Subcutaneous abdominal adipose tissue (tissue), 5 donors: ENCODE data around the gene RAB23.

Experiments used
- H3K27ac ChIP-seq: one replicate; pipeline ENCODE4 v1.7.0; 2013; ENCODE audit warnings: low read depth, mild to moderate bottlenecking, inconsistent platforms, low read length, moderate library complexity
- H3K27me3 ChIP-seq, 5 donors: one replicate each; pipeline ENCODE4 v1.7.0; 2013; ENCODE audit warnings: low read length in 5 of 5, inconsistent platforms in 1 of 5; ENCODE audit not compliant: control insufficient read depth in 5 of 5, insufficient read depth in 4 of 5
- H3K36me3 ChIP-seq, 5 donors: one replicate each; pipeline ENCODE4 v1.7.0; 2013; ENCODE audit warnings: low read length in 5 of 5; ENCODE audit not compliant: control insufficient read depth in 5 of 5, insufficient read depth in 5 of 5
- H3K4me1 ChIP-seq, 5 donors: one replicate each; pipeline ENCODE4 v1.7.0; 2013; ENCODE audit warnings: low read length in 5 of 5, mild to moderate bottlenecking in 3 of 5, moderate library complexity in 1 of 5; ENCODE audit not compliant: control insufficient read depth in 5 of 5, insufficient read depth in 5 of 5
- H3K4me3 ChIP-seq, 5 donors: one replicate each; pipeline ENCODE4 v1.7.0; 2013; ENCODE audit warnings: low read length in 5 of 5, low read depth in 1 of 5
- H3K9ac ChIP-seq, 5 donors: one replicate each; pipeline ENCODE4 v1.7.0; 2013; ENCODE audit warnings: low read length in 5 of 5, mild to moderate bottlenecking in 4 of 5, moderate library complexity in 3 of 5
- H3K9me3 ChIP-seq, 5 donors: one replicate each; pipeline ENCODE4 v1.7.0; 2013; ENCODE audit warnings: low read length in 5 of 5; ENCODE audit not compliant: control insufficient read depth in 5 of 5
- donor health status: healthy.
- donor health status: healthy.
- donor health status: healthy.
- donor health status: healthy.
- donor health status: healthy.

Gene RAB23

DNA sequence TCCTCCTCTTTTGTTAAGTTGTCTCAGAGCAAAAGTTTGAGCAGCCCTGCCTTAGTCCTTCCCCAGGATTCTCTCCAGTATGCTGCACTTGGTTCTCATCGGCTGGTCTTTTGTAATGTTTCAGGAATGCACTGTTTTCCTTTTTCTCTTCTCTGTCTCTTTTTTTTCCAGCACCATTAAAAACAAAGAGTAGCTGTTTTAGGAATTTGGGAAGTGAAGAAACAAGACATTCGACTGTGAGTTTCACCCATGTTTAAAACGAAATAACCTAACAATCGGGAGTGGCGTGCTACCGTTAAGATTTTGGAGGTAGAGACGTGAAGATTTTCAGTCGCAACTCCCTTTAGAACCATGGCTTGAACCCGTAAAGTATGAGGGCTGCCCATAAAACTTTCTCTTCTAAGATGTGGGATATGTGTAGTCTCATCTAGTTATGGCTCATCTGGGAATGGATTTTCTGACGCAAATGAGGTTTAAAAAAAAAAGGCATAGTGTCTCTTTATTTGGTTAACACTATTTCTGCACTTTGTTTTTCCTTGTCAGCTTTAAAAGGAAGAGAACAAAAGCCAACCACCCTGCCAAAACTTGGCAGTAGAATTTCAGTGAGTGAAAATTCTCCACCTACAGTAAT lies 35.9 kb upstream of the RAB23 start:
- Histone ChIP-seq H3K4me1 (peaks cover 6 to 18% (median 14%) of the 10 kb centered on the region in 5 donors), H3K9me3 (no peaks in the 10 kb centered on the region), H3K27ac (peak overlapping the region; percentile 20), H3K27me3 (no peaks in the 10 kb centered on the region), H3K4me3 (peak overlapping the region; percentile 13 to 56 (median 40)), H3K9ac (peak overlapping the region in 2 of 5 donors; percentile 51 to 68), H3K36me3 (no peaks in the 10 kb centered on the region)

DNA sequence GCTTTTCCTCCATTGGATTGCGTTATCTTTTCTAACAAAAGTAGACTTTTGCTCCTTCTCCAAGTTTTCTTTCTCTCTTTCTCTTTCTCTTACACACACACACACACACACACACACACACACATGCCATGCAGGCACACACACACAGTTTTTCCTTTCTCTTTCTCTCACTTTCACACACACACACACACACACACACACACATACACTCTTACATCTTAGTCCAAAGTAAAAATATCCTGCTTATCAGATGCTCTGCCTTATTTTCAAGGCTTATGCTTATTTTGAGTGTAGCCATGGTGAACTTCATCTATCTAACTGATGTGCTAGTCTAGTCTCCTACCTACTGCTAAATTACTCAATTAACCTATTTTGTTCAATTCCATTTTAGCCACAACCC lies 34.4 kb upstream of the RAB23 start:
- no peaks in the 10 kb centered on the region for H3K27me3 ChIP-seq
- no peak overlapping the region for H3K27ac ChIP-seq
- H3K9ac ChIP-seq: no peak overlapping the region
- H3K36me3 ChIP-seq: no peaks in the 10 kb centered on the region
- H3K4me3 ChIP-seq: no peak overlapping the region
- peaks cover 0 to 14% (median 1%) of the 10 kb centered on the region in 5 donors for H3K4me1 ChIP-seq
- H3K9me3 ChIP-seq: no peaks in the 10 kb centered on the region

DNA sequence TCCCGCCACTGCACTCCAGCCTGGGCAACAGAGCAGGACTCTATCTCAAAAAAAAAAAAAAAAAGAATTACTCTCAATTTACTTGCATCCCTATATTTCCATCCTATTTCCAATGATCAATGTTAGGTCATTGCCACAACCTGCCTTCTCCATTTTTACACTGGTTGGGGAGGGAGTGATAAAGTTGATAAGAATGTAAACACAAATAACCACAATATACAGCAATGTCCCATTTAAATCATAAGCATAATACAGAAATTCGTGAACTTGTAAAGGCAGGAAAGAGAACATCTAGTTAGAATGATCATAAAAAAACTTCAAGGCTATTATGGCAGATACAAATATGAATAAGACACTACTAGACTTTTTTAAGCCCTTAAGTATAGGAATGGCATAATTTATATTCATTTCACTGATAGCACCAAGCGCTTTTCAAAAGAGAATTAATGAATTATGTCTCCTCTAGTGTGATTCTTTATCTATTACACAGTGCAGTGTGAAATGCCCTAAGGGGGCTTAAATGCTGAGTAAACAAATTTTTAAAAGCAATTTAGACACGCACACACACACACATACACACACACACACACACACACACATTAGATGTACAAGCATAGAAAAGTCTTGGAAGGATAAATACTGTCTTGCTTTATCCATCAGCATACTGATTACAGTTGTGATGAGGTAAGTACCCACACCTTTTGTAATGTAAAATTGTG lies 33.5 kb upstream of the RAB23 start:
- Histone ChIP-seq H3K27me3 (no peaks in the 10 kb centered on the region), H3K4me3 (no peak overlapping the region), H3K9ac (no peak overlapping the region), H3K4me1 (peaks cover 0 to 14% (median 0%) of the 10 kb centered on the region in 5 donors), H3K36me3 (no peaks in the 10 kb centered on the region), H3K9me3 (no peaks in the 10 kb centered on the region), H3K27ac (no peak overlapping the region)

DNA sequence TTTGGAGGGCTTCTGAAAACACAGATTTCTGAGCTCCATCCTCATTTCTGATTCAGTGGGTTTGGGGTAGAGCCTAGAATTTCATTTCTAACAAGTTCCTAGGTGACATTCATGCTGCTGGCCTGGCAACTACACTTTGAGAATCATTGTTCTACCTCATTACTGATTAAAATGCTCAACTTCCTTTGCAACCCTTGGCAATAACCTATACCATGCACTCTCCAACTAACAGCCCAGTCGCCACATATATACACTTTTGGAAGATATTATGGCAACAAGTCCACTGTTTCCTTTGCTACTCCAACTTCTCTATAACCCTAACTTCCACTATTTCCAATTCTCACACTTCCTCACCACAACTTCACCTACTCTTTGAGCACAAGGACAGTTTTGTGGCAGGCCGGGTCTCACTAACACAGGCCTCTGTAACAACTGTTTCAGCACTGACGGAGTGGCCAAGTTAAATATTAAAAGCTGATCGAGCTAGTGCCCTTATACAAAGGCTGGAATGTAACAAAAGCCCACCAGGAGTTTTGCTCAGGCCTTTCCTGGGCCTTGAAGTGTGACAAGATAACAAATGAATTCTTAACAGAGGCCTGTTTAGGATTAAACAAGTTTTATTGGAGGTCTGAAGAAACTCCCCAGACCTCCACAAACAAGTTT lies 32.1 kb upstream of the RAB23 start:
- Histone ChIP-seq H3K36me3 (no peaks in the 10 kb centered on the region), H3K9ac (no peak overlapping the region), H3K9me3 (no peaks in the 10 kb centered on the region), H3K27ac (no peak overlapping the region), H3K4me3 (no peak overlapping the region), H3K27me3 (no peaks in the 10 kb centered on the region), H3K4me1 (peaks cover 0 to 14% (median 0%) of the 10 kb centered on the region in 5 donors)

DNA sequence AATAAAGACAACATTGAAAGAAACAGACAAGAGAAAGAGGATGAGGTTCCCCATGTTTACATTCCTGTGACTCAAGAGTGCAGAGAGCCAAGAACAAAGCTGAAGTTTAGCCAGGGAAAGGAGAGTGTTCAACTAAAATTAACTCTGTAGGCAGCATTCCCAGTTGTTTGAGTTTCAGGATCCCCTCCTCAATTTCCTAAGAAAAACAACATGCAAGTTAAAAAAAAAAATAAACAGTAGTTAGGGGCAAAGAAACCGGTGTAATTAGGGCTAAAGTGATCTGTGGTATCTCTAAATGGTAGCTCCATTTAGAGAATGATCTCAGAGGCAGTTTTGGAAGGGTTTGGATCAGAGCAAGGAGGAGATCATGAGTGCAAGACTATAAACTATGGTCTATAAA lies 30.9 kb upstream of the RAB23 start:
- no peaks in the 10 kb centered on the region for H3K9me3 ChIP-seq
- H3K4me3 ChIP-seq: no peak overlapping the region
- H3K4me1 ChIP-seq: peaks cover 0 to 13% (median 0%) of the 10 kb centered on the region in 5 donors
- no peaks in the 10 kb centered on the region for H3K27me3 ChIP-seq
- no peak overlapping the region for H3K9ac ChIP-seq
- H3K36me3 ChIP-seq: no peaks in the 10 kb centered on the region
- no peak overlapping the region for H3K27ac ChIP-seq

DNA sequence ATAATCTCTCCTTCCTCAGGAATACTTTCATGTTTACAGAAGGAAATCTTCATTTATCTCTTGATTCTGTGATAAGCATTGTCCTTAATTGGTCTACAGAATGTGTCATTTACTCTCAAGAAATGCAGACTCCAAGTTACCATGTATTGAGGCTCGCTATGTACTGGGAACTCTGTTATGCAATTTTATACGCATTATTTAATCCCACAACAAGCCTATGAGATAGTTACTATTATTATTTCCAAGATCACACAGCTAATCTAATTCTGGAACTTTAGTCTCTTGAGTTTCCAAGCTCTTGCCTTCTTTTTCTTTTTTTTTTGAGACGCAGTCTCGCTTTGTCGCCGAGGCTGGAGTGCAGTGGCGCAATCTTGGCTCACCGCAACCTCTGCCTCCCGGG lies 30.0 kb upstream of the RAB23 start:
- Histone ChIP-seq H3K36me3 (no peaks in the 10 kb centered on the region), H3K27me3 (no peaks in the 10 kb centered on the region), H3K9me3 (no peaks in the 10 kb centered on the region), H3K4me3 (no peak overlapping the region), H3K4me1 (peaks cover 0 to 7% (median 0%) of the 10 kb centered on the region in 5 donors), H3K27ac (no peak overlapping the region), H3K9ac (no peak overlapping the region)

DNA sequence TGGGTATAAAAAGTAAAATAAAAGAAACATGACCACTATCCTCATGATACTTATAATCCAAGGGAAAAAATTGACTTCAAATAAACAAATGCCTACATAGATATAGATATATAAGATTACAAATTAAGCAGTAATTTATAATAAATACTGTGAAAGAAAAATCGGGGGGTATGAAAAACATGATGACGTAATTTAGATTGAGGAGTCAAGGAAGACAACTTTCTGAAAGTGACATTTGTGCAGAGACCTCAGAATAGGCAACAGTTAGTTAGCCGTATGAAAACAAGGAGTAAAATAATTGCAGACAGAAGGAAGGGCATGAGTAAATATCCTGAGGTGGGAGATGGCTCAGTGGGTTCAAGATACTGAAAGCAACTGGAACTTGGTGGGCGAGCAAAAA lies 28.2 kb upstream of the RAB23 start:
- no peaks in the 10 kb centered on the region for H3K36me3 ChIP-seq
- H3K27ac ChIP-seq: no peak overlapping the region
- no peak overlapping the region for H3K9ac ChIP-seq
- peaks cover 0 to 7% (median 0%) of the 10 kb centered on the region in 5 donors for H3K4me1 ChIP-seq
- H3K9me3 ChIP-seq: no peaks in the 10 kb centered on the region
- H3K27me3 ChIP-seq: no peaks in the 10 kb centered on the region
- H3K4me3 ChIP-seq: no peak overlapping the region

DNA sequence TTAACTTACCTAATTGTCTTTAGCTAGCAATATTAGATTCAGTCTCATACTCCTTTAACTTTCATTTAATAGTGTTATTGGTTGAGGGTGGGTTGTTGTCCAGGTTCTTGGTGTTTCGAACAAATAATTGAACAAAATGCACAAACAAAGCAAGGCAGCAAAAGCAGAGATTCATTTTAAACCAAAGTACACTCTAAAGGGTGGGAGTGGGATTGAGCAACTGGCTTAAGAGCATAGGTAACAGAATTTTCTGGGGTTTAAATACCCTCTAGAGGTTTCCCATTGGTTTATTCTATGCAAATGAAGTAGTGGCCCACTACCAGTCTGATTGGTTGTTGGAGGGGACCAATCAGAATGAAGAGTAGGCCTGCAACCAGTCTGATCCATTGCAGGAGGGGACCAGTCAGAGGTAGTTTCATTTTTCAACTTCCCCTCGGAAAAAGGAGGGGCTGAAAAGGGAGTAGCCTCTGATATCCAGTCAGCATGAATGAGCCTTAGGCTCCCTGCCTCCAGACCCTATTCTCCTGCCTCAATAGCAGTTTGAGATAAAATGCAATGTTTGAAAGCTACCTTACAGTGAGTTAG lies 26.3 kb upstream of the RAB23 start:
- peaks cover 0 to 7% (median 0%) of the 10 kb centered on the region in 5 donors for H3K4me1 ChIP-seq
- no peaks in the 10 kb centered on the region for H3K36me3 ChIP-seq
- H3K9me3 ChIP-seq: no peaks in the 10 kb centered on the region
- H3K27ac ChIP-seq: no peak overlapping the region
- no peak overlapping the region for H3K4me3 ChIP-seq
- no peaks in the 10 kb centered on the region for H3K27me3 ChIP-seq
- no peak overlapping the region for H3K9ac ChIP-seq

DNA sequence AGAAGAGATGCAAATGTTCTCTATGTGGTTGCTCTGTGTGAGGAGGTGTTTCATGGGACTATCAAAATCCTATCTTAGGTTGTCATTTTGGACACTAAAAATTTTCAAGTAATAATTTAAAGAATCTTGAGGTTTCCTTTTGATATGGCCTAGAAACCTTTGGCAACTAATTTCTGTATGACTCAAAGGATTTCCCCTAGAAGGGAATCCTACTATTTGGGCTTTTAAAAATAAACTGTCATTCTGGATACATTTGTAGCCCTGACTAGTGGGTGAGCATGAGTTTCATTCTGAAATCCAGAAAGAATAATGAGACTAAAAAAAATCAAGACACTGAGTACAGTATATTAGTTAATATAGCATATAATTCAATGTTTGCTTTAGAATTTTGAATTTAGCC lies 25.5 kb upstream of the RAB23 start:
- H3K27me3 ChIP-seq: no peaks in the 10 kb centered on the region
- no peaks in the 10 kb centered on the region for H3K36me3 ChIP-seq
- no peak overlapping the region for H3K4me3 ChIP-seq
- H3K4me1 ChIP-seq: peaks cover 0 to under 1% (median 0%) of the 10 kb centered on the region in 5 donors
- no peak overlapping the region for H3K9ac ChIP-seq
- no peaks in the 10 kb centered on the region for H3K9me3 ChIP-seq
- no peak overlapping the region for H3K27ac ChIP-seq

DNA sequence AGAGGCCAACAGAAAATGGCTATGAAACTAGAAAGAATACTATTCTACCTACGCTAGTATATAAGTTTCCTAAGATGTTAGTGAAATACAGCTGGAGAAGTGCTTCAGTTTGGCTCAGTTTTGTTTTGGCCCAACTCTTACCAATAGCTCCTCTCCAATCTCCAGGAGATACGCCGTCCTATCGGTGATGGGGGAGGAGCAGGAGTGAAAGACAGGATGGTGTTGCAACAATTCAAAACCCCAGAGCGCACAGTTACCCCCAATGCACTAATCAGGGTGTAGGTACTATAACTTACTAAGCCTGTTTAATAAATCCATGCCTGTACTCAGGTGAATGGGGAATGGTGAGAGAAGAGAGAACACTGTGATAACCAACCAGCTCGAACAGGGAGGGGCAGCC lies 24.2 kb upstream of the RAB23 start:
- Histone ChIP-seq H3K9me3 (no peaks in the 10 kb centered on the region), H3K4me1 (no peaks in the 10 kb centered on the region), H3K9ac (no peak overlapping the region), H3K27me3 (no peaks in the 10 kb centered on the region), H3K4me3 (no peak overlapping the region), H3K36me3 (no peaks in the 10 kb centered on the region), H3K27ac (no peak overlapping the region)
